Coronary artery (tissue), 2 donors: ENCODE measurements around the gene PLXNA2.
A peak's percentile ranks its signal among the peaks of the same experiment; 100 is the strongest.

Experiments
- DNase-seq: peaks from one replicate; pipeline ENCODE4 v3.0.0-alpha.2; 2017; ENCODE audit warnings: low spot score
- H3K27ac ChIP-seq, 2 donors: fragments of 200-600 bp; sonication (generic); one replicate each; pipeline ENCODE4 v1.5.1; 2016 to 2019
- H3K4me3 ChIP-seq: fragments of 200-600 bp; sonication (generic); 2 replicates; pipeline ENCODE4 v1.5.1; 2016; ENCODE audit warnings: mild to moderate bottlenecking, moderate library complexity
- CTCF ChIP-seq: fragments of 200-600 bp; sonication (generic); IDR thresholded peaks from one replicate; pipeline ENCODE4 v1.5.1; 2019; ENCODE audit warnings: antibody characterized with exemption

Gene PLXNA2

DNA sequence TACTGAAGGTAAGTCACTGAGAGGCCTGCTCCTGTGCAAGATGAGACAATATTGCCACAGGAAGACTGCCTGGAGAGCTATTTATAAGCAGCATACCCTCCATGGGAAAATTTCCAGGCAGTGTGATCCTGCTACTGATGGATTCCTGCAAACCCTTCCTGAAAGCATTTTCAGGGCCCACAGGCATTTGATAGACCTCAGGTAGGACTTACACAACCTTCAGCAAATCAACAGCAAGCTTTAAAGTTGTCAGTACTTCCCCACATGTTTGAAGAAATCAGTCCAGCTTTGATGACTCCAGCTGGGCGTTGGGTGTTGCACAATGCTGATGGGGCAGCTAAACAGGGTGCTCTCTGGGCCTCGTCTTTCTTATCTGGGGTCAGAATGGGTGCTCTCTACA, 108.8 kb downstream of the PLXNA2 start:
- H3K27ac ChIP-seq = peak overlapping the region in 1 of 2 donors; percentile 61
- H3K4me3 ChIP-seq = no peak overlapping the region
- TF ChIP-seq CTCF = no peak
- DNase-seq = no peak

DNA sequence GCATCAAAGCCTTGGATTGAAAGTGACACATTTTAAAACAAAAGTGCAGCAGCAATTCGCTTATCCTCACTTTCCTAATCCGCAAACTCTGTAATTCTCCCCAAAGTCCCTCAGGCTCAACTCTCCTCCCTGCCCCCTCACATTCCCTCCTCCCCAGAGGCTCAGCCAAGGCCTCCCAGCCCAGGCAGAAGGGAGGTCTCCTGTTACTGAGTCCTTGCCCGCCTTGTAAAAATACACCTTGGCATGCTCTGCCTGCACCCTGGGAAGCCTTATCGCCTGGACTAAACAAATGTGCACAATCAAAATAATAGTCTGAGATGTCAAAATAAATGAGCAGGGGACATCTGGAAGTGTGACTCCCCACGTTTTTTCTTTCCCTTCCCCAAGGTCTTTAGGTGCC, 109.7 kb downstream of the PLXNA2 start:
- H3K27ac ChIP-seq = peak overlapping the region in 1 of 2 donors; percentile 61
- no peak for DNase-seq
- no peak for TF ChIP-seq CTCF
- no peak overlapping the region for H3K4me3 ChIP-seq

GRCh38 chr1:208133355-208133754, 110.8 kb downstream of the PLXNA2 start:
- TF ChIP-seq CTCF = no peak
- Histone ChIP-seq H3K4me3 (no peak overlapping the region), H3K27ac (no peak overlapping the region)
- DNase-seq = no peak

DNA sequence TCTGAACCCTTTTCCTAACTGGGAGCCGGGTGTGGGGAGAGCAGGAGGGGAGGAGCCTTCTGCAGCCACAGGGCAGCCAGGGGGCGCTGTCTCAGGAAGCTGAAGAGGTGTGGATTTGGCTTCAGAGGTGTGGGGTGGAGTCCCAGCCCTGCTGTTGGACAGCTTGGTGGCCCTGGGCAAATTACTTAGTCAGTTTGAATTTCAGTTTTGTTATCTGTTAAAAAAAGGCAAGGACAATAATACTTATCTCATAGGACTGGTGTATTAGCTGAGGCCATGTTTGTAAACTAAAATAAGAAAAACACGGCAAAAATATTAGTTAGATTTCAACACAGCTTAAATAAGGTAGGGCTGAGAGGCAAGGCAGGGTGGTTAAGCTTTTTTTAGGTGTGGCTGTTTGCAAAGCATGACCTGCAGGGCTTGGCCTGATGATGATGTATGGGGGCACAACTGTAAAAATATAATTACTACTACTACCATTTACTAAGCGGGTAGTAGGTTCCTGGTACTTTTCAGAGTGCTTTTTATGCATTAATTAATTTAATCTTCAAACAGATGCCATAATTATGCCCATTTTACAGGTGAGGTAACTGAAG, 111.8 kb downstream of the PLXNA2 start:
- TF ChIP-seq CTCF = peak; percentile 58
- Histone ChIP-seq H3K27ac (no peak overlapping the region), H3K4me3 (no peak overlapping the region)
- no peak for DNase-seq

- no peak for TF ChIP-seq CTCF
- DNase-seq = no peak
- H3K4me3 ChIP-seq = no peak overlapping the region
- no peak overlapping the region for H3K27ac ChIP-seq
These were observed 112.4 kb downstream of the PLXNA2 start for GRCh38 chr1:208131621-208132286.

DNA sequence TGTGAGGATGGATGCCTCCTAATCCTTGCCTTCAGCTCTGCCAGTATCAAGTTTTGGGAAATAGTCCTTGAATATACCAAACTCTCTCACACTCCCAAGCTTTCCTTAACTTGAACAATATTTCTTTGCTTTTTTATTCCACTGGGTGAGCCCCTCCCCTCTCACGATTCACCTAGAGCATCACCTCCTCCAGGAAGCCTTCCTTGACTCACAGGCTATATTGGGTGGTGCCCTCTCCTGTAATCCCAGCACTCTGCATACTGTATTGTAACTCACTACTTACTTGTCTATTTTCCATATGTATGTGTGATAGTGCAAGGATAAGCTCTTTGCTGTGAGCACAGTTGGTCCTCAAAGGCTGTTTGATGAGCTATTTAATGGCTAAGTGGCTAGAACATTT, 114.7 kb downstream of the PLXNA2 start:
- H3K4me3 ChIP-seq = no peak overlapping the region
- H3K27ac ChIP-seq = no peak overlapping the region
- TF ChIP-seq CTCF = no peak
- DNase-seq = no peak

DNA sequence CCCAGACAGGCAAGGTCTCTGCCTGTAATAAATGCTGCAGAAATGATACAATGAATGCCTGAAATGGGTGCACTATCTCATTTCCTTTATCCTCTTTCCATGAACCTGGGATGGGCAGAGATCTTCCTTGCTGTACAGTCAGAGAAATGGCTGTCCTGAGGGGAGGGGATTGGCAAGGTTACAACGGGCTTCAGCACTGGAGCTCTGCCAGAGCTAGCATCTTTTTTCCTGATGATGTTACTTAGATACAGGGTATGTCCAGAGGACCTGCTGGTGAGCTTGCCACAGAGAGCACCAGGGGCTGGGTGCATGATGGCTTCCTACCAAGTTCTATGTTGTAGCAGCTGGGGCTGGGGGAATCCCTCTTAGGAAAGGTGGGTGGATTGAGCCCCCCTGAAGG, 115.1 kb downstream of the PLXNA2 start:
- Histone ChIP-seq H3K4me3 (no peak overlapping the region), H3K27ac (no peak overlapping the region)
- TF ChIP-seq CTCF = no peak
- DNase-seq = no peak
